ENCODE data around the gene CACNA1B.

Gene CACNA1B

DNA sequence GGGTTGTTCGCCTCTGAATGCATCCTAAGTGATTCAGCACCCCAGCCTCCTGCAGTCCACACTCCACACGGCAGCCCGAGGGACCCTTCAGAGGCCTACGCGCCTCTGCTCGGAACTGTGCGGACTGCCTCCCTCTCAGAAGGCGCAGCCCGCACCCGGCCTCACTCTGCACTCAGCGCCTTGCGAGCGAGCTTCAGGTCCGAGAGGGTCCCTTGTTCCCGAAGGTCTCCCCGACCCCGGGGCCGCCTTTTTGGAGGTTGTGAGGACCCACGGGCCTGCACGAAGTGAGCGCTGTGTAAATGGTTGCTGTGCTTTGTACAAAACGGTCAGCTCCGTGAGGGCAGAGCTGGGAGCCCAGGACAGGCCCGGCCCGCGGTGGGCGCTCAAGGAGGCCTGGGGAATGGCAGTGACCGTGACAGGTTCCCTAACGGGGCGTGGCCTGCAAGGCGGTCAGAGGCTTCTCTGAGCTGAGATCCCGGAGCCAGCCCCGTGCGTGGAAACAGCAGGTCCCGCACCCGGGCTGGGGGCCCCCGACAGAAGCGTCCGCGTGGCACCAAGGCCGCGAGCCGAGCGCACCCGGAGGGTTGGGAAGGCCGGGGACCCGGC, 698 bp upstream of the CACNA1B start:
- TF ChIP-seq, protein P1, sequence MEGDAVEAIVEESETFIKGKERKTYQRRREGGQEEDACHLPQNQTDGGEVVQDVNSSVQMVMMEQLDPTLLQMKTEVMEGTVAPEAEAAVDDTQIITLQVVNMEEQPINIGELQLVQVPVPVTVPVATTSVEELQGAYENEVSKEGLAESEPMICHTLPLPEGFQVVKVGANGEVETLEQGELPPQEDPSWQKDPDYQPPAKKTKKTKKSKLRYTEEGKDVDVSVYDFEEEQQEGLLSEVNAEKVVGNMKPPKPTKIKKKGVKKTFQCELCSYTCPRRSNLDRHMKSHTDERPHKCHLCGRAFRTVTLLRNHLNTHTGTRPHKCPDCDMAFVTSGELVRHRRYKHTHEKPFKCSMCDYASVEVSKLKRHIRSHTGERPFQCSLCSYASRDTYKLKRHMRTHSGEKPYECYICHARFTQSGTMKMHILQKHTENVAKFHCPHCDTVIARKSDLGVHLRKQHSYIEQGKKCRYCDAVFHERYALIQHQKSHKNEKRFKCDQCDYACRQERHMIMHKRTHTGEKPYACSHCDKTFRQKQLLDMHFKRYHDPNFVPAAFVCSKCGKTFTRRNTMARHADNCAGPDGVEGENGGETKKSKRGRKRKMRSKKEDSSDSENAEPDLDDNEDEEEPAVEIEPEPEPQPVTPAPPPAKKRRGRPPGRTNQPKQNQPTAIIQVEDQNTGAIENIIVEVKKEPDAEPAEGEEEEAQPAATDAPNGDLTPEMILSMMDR (IDR thresholded peaks at IDR 0.05; ENCODE audit: low read depth, low read length, missing control alignments) = no peak
- H3K4me3 ChIP-seq (replicated peaks; ENCODE audit: low read depth, low read length) = no peak overlapping the region
- DNase-seq (ENCODE audit: extremely low read depth, low read depth) = no peak

DNA sequence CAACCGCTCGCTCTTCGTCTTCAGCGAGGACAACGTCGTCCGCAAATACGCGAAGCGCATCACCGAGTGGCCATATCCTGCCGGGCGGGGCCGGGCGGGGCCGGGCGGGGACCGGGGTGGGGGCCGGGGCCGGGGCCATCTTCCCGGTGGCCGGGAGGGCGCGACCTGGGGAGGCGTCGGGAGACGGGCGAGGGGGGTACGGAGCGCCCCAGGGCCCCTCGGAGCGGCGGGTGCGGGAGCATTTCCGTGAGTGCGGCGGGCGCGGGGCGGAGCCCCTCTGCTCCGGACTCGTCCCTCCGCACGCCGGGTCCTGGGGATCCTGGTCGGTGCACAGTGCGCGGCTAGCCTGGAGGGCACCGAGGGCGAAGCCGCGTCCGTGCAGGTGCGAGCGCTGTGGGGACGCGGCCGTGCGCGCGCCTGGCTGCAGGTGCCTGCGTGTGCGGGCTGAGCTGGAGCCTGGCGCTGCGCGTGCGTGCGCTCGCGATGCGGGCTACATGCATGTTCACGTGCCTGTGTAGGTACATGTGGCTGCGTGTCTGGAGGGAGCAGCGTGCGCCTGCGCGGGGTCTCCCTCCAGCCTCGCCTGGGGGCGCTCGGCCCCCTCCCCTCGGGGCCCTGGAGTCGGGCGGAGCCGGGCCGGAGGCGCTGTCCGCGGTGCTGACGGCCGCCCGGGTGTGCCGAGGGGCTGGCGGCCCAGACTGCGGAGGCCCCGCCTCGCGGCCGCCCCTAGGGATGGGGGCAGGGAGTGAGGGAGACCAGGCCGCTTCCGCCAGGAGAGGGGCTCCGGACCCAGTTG, 762 bp downstream of the CACNA1B start:
- DNase-seq (ENCODE audit: extremely low read depth, low read depth) = no peak
- TF ChIP-seq, protein P1 (IDR thresholded peaks at IDR 0.05; ENCODE audit: low read depth, low read length, missing control alignments) = no peak
- H3K4me3 ChIP-seq (replicated peaks; ENCODE audit: low read depth, low read length) = no peak overlapping the region

DNA sequence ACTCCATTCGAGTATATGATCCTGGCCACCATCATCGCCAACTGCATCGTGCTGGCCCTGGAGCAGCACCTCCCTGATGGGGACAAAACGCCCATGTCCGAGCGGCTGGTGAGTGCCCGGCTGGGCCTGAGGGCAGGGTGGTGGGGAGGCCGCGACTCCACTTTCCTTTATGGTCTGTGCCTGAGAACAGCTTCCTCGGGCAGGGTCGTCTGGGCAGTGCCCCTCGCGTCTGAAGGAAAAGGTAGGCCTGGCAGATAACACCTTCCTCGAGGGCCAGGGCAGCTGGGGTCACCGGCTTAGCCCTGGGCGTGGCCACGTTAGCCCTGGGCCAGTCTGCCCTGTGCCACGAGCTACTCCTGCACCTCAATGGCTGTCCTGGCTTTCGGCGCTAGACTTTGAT, 1.5 kb downstream of the CACNA1B start:
- H3K4me3 ChIP-seq (replicated peaks; ENCODE audit: low read depth, low read length) = no peak overlapping the region
- DNase-seq (ENCODE audit: extremely low read depth, low read depth) = no peak
- TF ChIP-seq, protein P1 (IDR thresholded peaks at IDR 0.05; ENCODE audit: low read depth, low read length, missing control alignments) = no peak

DNA sequence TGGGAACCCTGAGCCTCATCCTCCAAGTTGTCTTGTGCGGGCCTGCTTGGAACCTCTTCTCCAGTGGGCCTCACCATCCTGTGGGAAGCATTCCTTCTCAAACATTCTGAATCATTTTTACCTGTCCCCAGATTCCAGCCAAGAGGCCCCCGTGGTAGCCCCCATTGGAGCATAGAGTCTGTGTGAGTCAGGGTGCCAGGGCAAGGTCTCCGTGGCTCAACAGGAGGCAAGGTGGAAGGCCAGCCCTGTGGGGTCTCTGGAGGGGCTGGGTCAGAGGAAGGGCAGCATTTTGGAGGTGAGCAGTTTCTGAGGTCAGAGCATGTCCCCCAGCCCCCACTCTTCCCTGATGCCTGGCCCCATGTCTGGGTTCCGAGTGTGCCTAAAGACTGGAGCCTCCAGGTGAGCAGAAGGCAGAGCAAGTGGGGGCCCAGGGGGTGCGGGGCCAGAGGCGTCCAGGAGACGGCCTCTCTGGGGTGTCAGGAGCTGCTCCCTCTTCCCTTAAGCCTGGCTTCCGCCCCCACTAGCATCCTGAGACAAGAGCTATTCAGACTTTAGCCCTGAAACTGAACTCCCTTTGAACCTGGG, 2.1 kb downstream of the CACNA1B start:
- H3K4me3 ChIP-seq (replicated peaks; ENCODE audit: low read depth, low read length) = no peak overlapping the region
- TF ChIP-seq, protein P1 (IDR thresholded peaks at IDR 0.05; ENCODE audit: low read depth, low read length, missing control alignments) = no peak
- no peak for DNase-seq (ENCODE audit: extremely low read depth, low read depth)

DNA sequence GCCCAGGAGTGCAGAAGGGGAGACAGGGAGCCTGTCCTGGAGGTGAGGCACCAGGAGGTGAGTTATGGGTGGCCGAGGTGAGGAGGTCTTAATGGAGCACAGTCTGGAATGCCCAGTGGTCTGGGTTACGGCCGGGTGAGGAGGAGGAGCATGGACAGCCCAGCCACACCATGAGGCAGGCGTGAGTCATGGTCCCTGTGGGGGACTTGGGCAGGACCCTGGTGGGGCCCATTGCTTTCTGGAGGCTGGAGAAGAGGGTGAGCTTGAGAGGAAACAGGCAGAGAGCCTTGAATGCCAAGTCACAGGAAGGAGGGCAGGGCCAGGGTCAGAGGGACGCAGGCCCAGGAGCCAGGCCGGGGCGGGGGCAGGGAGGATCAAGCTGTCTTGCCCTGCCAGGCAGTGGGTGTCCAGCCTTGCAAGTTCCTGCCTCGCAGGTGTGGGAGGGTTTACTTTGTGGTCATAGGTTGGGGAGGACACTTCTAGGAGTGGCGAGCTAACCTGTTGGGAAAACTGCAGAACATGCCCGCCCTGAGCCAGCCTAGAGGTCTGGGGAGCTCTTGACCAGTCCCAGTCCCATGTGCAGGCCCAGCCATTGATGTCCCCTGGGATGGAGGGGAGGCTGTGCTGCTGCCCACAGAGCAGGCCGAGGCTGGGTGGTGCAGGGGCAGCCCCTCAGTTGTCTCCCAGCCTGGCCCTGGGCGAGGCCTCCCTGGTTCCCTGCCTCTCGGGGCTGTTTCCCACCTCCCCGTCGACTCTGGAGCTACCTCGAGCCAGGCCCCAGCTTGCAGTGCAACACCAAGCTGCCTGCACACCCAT, 2.8 kb downstream of the CACNA1B start:
- no peak overlapping the region for H3K4me3 ChIP-seq (replicated peaks; ENCODE audit: low read depth, low read length)
- DNase-seq (ENCODE audit: extremely low read depth, low read depth) = no peak
- TF ChIP-seq, protein P1 (IDR thresholded peaks at IDR 0.05; ENCODE audit: low read depth, low read length, missing control alignments) = no peak

DNA sequence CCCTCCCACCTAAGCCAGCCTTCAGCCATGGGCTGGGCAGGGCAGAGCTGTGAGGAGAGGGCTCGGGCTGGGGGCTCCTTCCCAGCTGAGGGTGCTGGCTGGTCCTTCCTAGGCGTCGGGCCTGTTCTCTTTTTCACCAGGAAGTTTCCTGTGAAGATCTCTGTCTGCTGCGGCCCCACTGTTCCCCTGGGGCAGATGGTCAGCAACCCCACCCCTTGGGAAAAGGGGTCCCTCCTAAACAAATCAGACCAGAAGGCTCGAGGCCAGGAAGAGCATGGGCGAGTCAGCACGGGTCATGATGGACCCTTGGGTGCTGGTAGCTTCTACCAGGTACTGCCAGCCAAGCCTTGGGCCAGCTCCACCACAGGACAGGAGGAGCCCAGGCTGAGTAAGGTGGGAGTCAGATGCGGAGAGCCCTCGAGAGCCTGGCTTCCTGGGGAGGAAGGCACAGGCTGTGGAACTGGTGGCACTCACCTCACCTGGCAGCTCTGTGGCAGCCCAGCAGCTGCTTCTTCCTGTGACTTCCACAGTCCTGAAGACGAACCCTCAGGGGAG, 3.5 kb downstream of the CACNA1B start:
- TF ChIP-seq, protein P1 (IDR thresholded peaks at IDR 0.05; ENCODE audit: low read depth, low read length, missing control alignments) = no peak
- DNase-seq (ENCODE audit: extremely low read depth, low read depth) = no peak
- H3K4me3 ChIP-seq (replicated peaks; ENCODE audit: low read depth, low read length) = no peak overlapping the region
